ENCODE results near the gene GSTK1.

Gene GSTK1

GRCh38 chr7:143290293-143290692, 27.1 kb downstream of the GSTK1 start:
- no peaks in the 10 kb centered on the region for H3K27me3 ChIP-seq (ENCODE audit: insufficient read depth, poor library complexity, severe bottlenecking)
- peak overlapping the region; percentile 19; the same call in 1 of the 2 replicates for H3K27ac ChIP-seq (replicated peaks)
- TF ChIP-seq REST (IDR thresholded peaks at IDR 0.05; ENCODE audit: insufficient replicate concordance, low read depth) = no peak
- no peak for TF ChIP-seq GABPA (IDR thresholded peaks at IDR 0.05; ENCODE audit: low read depth)
- no peak for TF ChIP-seq SPI1 (IDR thresholded peaks at IDR 0.05; ENCODE audit: borderline replicate concordance, low read depth)
- TF ChIP-seq POLR2AphosphoS5 (IDR thresholded peaks at IDR 0.05; ENCODE audit: low read depth) = no peak
- TF ChIP-seq CTCF (IDR thresholded peaks at IDR 0.05; ENCODE audit: insufficient read depth, low read length) = no peak
- peak overlapping the region; percentile 81 for H3K4me3 ChIP-seq (replicated peaks; ENCODE audit: insufficient read depth, low read length)
- DNase-seq (ENCODE audit: low read depth in 1 of 2, low spot score in 1 of 2) = no peak

- H3K4me3 ChIP-seq (replicated peaks; ENCODE audit: insufficient read depth, low read length) = no peak overlapping the region
- TF ChIP-seq POLR2AphosphoS5 (IDR thresholded peaks at IDR 0.05; ENCODE audit: low read depth) (no peak), CTCF (IDR thresholded peaks at IDR 0.05; ENCODE audit: insufficient read depth, low read length) (no peak), SPI1 (IDR thresholded peaks at IDR 0.05; ENCODE audit: borderline replicate concordance, low read depth) (peak; percentile 75; the same call in 1 of the 2 replicates)
- no peaks in the 10 kb centered on the region for H3K27me3 ChIP-seq (ENCODE audit: insufficient read depth, poor library complexity, severe bottlenecking)
- no peak for DNase-seq (ENCODE audit: low read depth in 1 of 2, low spot score in 1 of 2)
- H3K27ac ChIP-seq (replicated peaks) = no peak overlapping the region
These were observed 29.6 kb downstream of the GSTK1 start for GRCh38 chr7:143292876-143293275.

- H3K4me3 ChIP-seq (replicated peaks; ENCODE audit: insufficient read depth, low read length) = no peak overlapping the region
- H3K27ac ChIP-seq (replicated peaks) = peak overlapping the region; percentile 37; the same call in 1 of the 2 replicates
- TF ChIP-seq REST (IDR thresholded peaks at IDR 0.05; ENCODE audit: insufficient replicate concordance, low read depth) = no peak
- no peak for TF ChIP-seq SPI1 (IDR thresholded peaks at IDR 0.05; ENCODE audit: borderline replicate concordance, low read depth)
- TF ChIP-seq GABPA (IDR thresholded peaks at IDR 0.05; ENCODE audit: low read depth) = no peak
- no peak for TF ChIP-seq CTCF (IDR thresholded peaks at IDR 0.05; ENCODE audit: insufficient read depth, low read length)
- TF ChIP-seq POLR2AphosphoS5 (IDR thresholded peaks at IDR 0.05; ENCODE audit: low read depth) = no peak
- H3K27me3 ChIP-seq (ENCODE audit: insufficient read depth, poor library complexity, severe bottlenecking) = no peaks in the 10 kb centered on the region
- DNase-seq (ENCODE audit: low read depth in 1 of 2, low spot score in 1 of 2) = no peak
These were observed 32.6 kb downstream of the GSTK1 start for GRCh38 chr7:143295870-143296269.

GRCh38 chr7:143296686-143297085, 33.4 kb downstream of the GSTK1 start:
- H3K27ac ChIP-seq (replicated peaks) = peak overlapping the region; percentile 22; the same call in 1 of the 2 replicates
- H3K27me3 ChIP-seq (ENCODE audit: insufficient read depth, poor library complexity, severe bottlenecking) = no peaks in the 10 kb centered on the region
- H3K4me3 ChIP-seq (replicated peaks; ENCODE audit: insufficient read depth, low read length) = no peak overlapping the region
- no peak for DNase-seq (ENCODE audit: low read depth in 1 of 2, low spot score in 1 of 2)
- TF ChIP-seq GABPA (IDR thresholded peaks at IDR 0.05; ENCODE audit: low read depth) = no peak
